GM19240 (cell line): ENCODE measurements around the gene INKA1.

Experiments
- DNase-seq: peaks from one replicate; pipeline ENCODE4 v3.0.0; 2011; ENCODE audit warnings: low spot score; ENCODE audit not compliant: insufficient read length

Gene INKA1

GRCh38 chr3:49786357-49787181 is 16.5 kb upstream of the INKA1 start, which contains the start of gene IP6K1:
IP6K1 (minus strand) TSS chr3:49786542; CDS start chr3:49748040, 38,502 bp downstream.
- peak; percentile 100 for DNase-seq

- no peak for DNase-seq
These were observed 15.9 kb upstream of the INKA1 start for GRCh38 chr3:49787182-49787464.

GRCh38 chr3:49787536-49787935 is 15.5 kb upstream of the INKA1 start:
- DNase-seq: no peak

GRCh38 chr3:49788056-49788455 is 15.0 kb upstream of the INKA1 start:
- DNase-seq: no peak

- no peak for DNase-seq
These were observed 12.2 kb upstream of the INKA1 start for GRCh38 chr3:49790626-49791411.

- no peak for DNase-seq
These were observed 11.5 kb upstream of the INKA1 start for GRCh38 chr3:49791571-49791970.

GRCh38 chr3:49792371-49793150 is 10.5 kb upstream of the INKA1 start:
- no peak for DNase-seq

GRCh38 chr3:49793486-49794085 is 9.5 kb upstream of the INKA1 start:
- DNase-seq: no peak

GRCh38 chr3:49794431-49794830 is 8.6 kb upstream of the INKA1 start:
- DNase-seq: no peak

- DNase-seq: no peak
These were observed 7.8 kb upstream of the INKA1 start for GRCh38 chr3:49794926-49795905.

GRCh38 chr3:49799105-49799504 is 4.0 kb upstream of the INKA1 start:
- DNase-seq: no peak

GRCh38 chr3:49799761-49800160 is 3.3 kb upstream of the INKA1 start, which contains the start of gene CDHR4:
CDHR4 (minus strand) TSS chr3:49799873; CDS start chr3:49799812, 61 bp downstream.
- no peak for DNase-seq

- no peak for DNase-seq
These were observed 1.9 kb upstream of the INKA1 start for GRCh38 chr3:49801160-49801559.

GRCh38 chr3:49803465-49804140 is 542 bp downstream of the INKA1 start:
- DNase-seq: no peak

- DNase-seq: no peak
These were observed 1.3 kb downstream of the INKA1 start for GRCh38 chr3:49804141-49805041.

- no peak for DNase-seq
These were observed 2.3 kb downstream of the INKA1 start for GRCh38 chr3:49805367-49805782.

GRCh38 chr3:49805897-49806701 is 3.0 kb downstream of the INKA1 start:
- DNase-seq: no peak

- DNase-seq: no peak
These were observed 3.8 kb downstream of the INKA1 start for GRCh38 chr3:49806850-49807249.
